C4-2B (cell line): Measurements from ENCODE around the gene AIFM3.

Experiments used
- CTCF ChIP-seq: fragments of 450-650 bp; conservative IDR thresholded peaks from 2 replicates; pipeline ENCODE4 v1.5.1; 2017; ENCODE audit warnings: mild to moderate bottlenecking
- ZFX ChIP-seq: fragments of 450-650 bp; IDR thresholded peaks from 2 replicates; pipeline ENCODE4 v1.6.1; 2017

DNA sequence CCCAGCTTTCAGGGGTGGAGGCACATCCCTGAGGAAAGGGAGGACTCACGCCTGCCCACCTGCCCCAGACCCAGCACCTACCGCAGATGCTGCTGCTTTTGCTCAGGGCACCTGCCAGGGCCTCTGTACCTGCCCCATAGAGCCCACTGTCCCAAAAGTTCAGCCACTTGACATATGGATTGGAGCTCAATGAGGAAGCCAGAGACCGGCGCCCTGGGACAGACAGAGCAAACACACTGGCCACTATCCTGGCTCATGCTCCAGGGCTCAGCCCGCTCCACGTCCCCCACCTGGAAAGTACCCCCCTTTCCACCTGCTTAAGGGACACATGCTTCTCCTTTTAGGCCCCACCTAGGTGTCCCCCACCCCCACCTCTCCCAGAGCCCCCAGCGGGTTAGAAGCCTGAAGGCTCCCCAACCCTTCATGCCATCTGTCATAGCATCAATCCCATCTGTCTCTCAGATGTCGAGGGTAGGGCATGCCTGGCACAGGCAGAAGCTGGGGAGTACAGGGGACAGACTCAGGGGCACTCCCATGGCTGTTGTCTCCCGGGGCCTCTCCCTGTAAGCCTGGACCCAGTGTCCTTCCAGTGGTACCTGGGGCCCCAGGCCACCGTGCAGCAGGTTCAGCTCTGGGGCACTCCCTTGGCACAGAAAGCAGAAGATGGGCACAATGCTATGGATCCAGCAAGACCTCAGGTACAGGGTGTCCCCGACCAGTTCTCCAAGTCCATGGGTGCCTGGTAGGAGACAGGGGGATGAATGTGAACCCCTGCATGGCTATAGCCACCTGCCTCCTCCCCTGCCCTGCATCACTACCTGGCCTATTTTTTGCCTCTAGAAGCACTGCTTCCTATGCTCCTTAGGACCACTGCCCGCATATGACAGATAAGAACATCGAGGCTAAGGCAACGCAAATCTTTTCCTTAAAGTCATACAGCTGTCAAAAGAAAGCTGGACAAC is 45.7 kb downstream of the AIFM3 start:
- TF ChIP-seq CTCF: no peak
- no peak for TF ChIP-seq ZFX
